Stimulated activated CD4-positive, alpha-beta T cell treated with anti-CD3 and anti-CD28 coated beads, TNF-alpha, amount 100 ng/mL, for 48 hours (primary cell): Measurements from ENCODE around the gene SCRN3.
"Not testable (repeated sequence)": the region's sequence is repeated elsewhere in the genome, so short reads cannot be mapped to it uniquely, and the experiment has no call there.

Experiments
- DNase-seq, 3 donors: peaks; one replicate each; pipeline ENCODE4 v3.0.0-alpha.2; 2020; ENCODE audit warnings: low read depth in 3 of 3

The SCRN3 gene

GRCh38 chr2:174403628-174404027, 8.1 kb downstream of the SCRN3 start:
- no peak for DNase-seq

DNA sequence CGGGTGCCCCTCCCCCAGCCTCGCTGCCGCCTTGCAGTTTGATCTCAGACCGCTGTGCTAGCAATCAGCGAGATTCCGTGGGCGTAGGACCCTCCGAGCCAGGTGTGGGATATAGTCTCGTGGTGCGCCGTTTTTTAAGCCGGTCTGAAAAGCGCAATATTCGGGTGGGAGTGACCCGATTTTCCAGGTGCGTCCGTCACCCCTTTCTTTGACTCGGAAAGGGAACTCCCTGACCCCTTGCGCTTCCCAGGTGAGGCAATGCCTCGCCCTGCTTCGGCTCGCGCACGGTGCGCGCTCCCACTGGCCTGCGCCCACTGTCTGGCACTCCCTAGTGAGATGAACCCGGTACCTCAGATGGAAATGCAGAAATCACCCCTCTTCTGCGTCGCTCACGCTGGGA, 14.5 kb downstream of the SCRN3 start:
- DNase-seq: not testable (repeated sequence)

- DNase-seq: no peak
Observed at GRCh38 chr2:174412256-174412655, 16.7 kb downstream of the SCRN3 start.

- no peak for DNase-seq
Observed at GRCh38 chr2:174428214-174428613, 32.7 kb downstream of the SCRN3 start.

GRCh38 chr2:174430066-174430465, 34.5 kb downstream of the SCRN3 start:
- DNase-seq: no peak

GRCh38 chr2:174431902-174432301, 36.4 kb downstream of the SCRN3 start:
- DNase-seq: no peak

DNA sequence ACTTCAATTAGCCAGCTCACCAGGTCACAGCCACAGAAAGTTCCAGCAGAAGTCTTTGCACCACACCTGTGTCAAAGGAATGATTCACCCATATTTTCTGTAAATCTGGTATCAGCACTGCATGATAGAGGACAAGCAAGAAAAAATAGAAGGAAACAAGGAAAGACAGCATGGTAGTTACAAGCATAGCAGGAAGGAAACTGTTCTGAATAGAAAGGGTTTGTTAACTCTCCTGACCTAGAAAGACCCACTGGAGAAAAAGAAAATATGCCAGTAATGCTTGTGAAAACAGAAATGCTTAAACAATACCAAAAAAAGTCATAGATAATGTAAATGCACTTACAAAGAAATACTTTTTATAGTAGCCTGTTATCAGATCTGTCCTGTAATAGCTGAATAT, 40.8 kb downstream of the SCRN3 start:
- no peak for DNase-seq

- no peak for DNase-seq
Observed at GRCh38 chr2:174438146-174438886, 42.8 kb downstream of the SCRN3 start.

DNA sequence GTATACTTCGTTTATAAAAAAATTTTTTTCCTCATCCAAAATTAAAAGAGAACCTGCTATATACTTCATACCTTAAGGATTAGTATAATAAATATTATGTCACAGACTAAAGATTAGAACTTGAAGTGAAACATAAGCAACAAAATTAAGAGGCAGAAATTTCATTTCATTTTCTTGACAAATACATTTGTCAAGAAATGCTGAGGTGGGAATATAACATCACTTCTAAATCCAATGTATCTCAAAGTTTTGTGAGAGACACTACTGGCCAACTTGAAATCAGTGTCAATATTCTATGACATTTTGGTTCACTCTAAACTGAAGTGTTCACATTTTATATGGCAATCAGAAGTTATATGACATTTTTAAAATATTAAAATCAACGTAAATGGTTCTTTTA, 43.8 kb downstream of the SCRN3 start:
- DNase-seq: no peak

GRCh38 chr2:174439950-174440349, 44.4 kb downstream of the SCRN3 start:
- DNase-seq: no peak

GRCh38 chr2:174442546-174443510, 47.3 kb downstream of the SCRN3 start:
- DNase-seq: no peak

- DNase-seq: no peak
Observed at GRCh38 chr2:174444761-174445160, 49.2 kb downstream of the SCRN3 start.

GRCh38 chr2:174445248-174445647, 49.7 kb downstream of the SCRN3 start:
- no peak for DNase-seq

GRCh38 chr2:174446531-174446930, 51.0 kb downstream of the SCRN3 start:
- DNase-seq: no peak

- DNase-seq: no peak
Observed at GRCh38 chr2:174449033-174449432, 53.5 kb downstream of the SCRN3 start.

GRCh38 chr2:174450021-174450816, 54.7 kb downstream of the SCRN3 start:
- no peak for DNase-seq

- DNase-seq: no peak
Observed at GRCh38 chr2:174454566-174454965, 59.0 kb downstream of the SCRN3 start.

DNA sequence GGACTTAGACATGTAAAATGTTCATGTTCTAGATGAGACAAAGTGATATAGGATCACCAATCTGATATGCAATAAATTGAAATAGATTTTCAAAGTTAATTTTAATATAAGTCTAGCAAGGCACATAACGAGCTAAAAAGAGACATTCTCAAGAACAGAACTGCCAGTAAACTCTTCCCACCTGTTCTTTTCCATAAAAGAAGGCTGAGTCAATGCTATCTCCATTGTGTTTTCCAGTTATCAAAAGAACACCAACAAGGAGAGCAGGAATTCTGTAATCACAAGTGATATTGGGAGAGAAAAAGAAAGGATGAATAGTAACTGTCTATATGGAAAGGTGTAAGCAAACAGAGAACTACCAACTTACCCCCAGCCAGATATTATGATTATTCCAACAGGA, 65.7 kb downstream of the SCRN3 start:
- DNase-seq: no peak

DNA sequence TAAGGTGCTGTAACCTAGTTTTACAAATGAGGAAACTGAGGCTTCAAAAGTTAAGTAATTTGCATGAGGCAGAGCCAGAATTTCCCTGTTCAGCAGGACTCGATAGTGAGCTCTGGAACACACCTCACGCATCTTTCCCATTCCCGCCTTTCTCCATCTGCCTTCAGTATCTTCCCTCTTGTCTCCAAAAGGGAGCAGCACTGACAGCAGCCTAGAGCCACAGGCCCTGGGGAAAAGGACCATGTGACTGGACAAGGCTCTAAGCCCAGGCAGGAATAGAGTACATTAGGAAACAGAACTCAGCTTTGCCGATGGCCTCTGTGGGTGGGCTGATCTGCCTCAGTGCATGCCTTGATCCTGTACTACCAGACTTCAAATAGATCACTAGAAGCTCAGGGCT, 69.8 kb downstream of the SCRN3 start:
- DNase-seq: no peak

DNA sequence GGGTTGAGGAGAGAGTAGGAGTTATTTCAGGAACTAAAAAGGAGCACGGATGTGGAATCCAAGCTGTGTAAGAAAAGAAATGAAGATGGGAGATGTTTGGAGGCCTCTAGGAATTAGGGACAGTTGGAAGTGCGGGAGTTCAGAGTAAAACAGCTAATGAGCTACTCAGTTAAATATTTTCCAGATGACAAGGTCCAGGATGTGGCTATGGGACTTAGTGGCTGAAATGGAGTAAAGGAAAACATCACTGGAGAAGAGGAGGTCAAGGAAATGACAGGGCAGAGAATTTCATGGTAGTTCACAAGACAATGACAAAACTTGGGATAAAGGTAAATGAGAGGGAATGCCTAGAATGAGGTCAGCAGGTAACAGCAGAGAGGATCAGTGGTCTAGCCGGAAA, 78.3 kb downstream of the SCRN3 start:
- DNase-seq: no peak

DNA sequence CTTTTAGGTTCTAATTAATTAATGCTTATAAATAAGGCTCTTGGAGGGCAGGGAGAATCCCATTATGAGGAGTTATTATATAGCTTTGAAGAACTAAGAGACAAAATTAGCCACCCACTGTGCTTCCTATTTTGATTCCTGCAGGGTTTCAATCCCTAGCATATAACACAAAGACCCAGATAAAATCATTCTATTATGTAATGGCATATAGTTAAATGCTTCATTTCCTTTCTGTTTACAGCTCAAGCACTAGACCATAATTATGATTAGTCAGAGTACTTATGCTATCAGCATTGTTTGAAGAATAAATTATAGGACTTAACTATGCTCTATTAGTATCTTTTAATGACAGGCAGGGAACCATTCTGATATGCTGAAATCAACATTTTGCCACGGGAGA, 82.2 kb downstream of the SCRN3 start:
- DNase-seq: no peak
